HEK293 (cell line): ENCODE measurements around the gene SOX11.

Experiments used
- CTCF ChIA-PET: fragments of 350-600 bp; formaldehyde crosslinking; extraction: SDS; loops from one replicate; lab custom pipeline; 2021; ENCODE audit warnings: antibody characterized with exemption; lab: Yijun Ruan, JAX
- POLR2A ChIA-PET: fragments of 300-600 bp; formaldehyde crosslinking; extraction: SDS; loops from one replicate; lab custom pipeline; 2020; ENCODE audit warnings: antibody characterized with exemption, inconsistent platforms; lab: Yijun Ruan, JAX
- H3K27ac ChIP-seq: fragments of 200-500 bp; sonication (Bioruptor generic); 2 replicates; pipeline ENCODE4 v1.5.1; 2014; ENCODE audit warnings: low read depth, low read length, control low read depth, inconsistent platforms; ENCODE audit errors: extremely low read depth
- H3K36me3 ChIP-seq, 2 experiments: fragments of 200-500 bp in 1 of 2; sonication (Bioruptor generic) in 1 of 2; 1 replicate in 1 of 2; 2 replicates in 1 of 2; pipeline ENCODE4 v1.5.1; 2014 to 2017; ENCODE audit warnings: inconsistent platforms in 2 of 2, low read length in 2 of 2; ENCODE audit not compliant: control insufficient read depth in 2 of 2, insufficient read depth in 1 of 2
- H3K4me1 ChIP-seq: fragments of 200-500 bp; sonication (Bioruptor generic); 2 replicates; pipeline ENCODE4 v1.5.1; 2014; ENCODE audit warnings: mild to moderate bottlenecking, low read length, inconsistent platforms; ENCODE audit not compliant: control insufficient read depth, insufficient read depth
- H3K4me3 ChIP-seq: 2 replicates; pipeline ENCODE4 v1.5.1; 2011; ENCODE audit warnings: low read depth, mild to moderate bottlenecking, control low read depth, low read length, moderate library complexity
- H3K9me3 ChIP-seq: fragments of 200-500 bp; sonication (Bioruptor generic); 2 replicates; pipeline ENCODE4 v1.5.1; 2014; ENCODE audit warnings: low read depth, low read length, inconsistent platforms; ENCODE audit not compliant: control insufficient read depth, insufficient read depth
- REPIN1 ChIP-seq: fragments of 450-650 bp; formaldehyde crosslinking; IDR thresholded peaks from 2 replicates; pipeline ENCODE4 v1.5.1; 2017; ENCODE audit warnings: missing biosample characterization, missing genetic modification characterization, low read depth
- YY1 ChIP-seq: fragments of 450-650 bp; formaldehyde crosslinking; IDR thresholded peaks from 2 replicates; pipeline ENCODE4 v1.5.1; 2018; ENCODE audit warnings: missing biosample characterization, missing genetic modification characterization
- ZBTB21 ChIP-seq: fragments of 450-650 bp; formaldehyde crosslinking; IDR thresholded peaks from 2 replicates; pipeline ENCODE4 v1.5.1; 2017; ENCODE audit warnings: missing biosample characterization, missing genetic modification characterization
- ZNF23 ChIP-seq: fragments of 450-650 bp; formaldehyde crosslinking; IDR thresholded peaks from 2 replicates; pipeline ENCODE4 v1.5.1; 2016; ENCODE audit warnings: missing biosample characterization, missing genetic modification characterization, borderline replicate concordance
- ZNF391 ChIP-seq: fragments of 450-650 bp; formaldehyde crosslinking; IDR thresholded peaks from 2 replicates; pipeline ENCODE4 v1.5.1; 2016; ENCODE audit warnings: low read depth, missing biosample characterization, missing genetic modification characterization, borderline replicate concordance
- ZNF48 ChIP-seq: fragments of 450-650 bp; formaldehyde crosslinking; IDR thresholded peaks from 2 replicates; pipeline ENCODE4 v1.5.1; 2016; ENCODE audit warnings: missing biosample characterization, missing genetic modification characterization
- ZNF544 ChIP-seq: fragments of 450-650 bp; formaldehyde crosslinking; IDR thresholded peaks from 2 replicates; pipeline ENCODE4 v1.5.0; 2017; ENCODE audit warnings: missing biosample characterization, missing genetic modification characterization
- ZNF600 ChIP-seq: fragments of 450-650 bp; formaldehyde crosslinking; IDR thresholded peaks from 2 replicates; pipeline ENCODE4 v1.5.1; 2016; ENCODE audit warnings: missing biosample characterization, missing genetic modification characterization
- ZNF623 ChIP-seq: fragments of 450-650 bp; formaldehyde crosslinking; IDR thresholded peaks from 2 replicates; pipeline ENCODE4 v1.5.1; 2016; ENCODE audit warnings: missing biosample characterization, missing genetic modification characterization
- ZNF670 ChIP-seq: fragments of 450-650 bp; formaldehyde crosslinking; IDR thresholded peaks from 2 replicates; pipeline ENCODE4 v1.5.1; 2016; ENCODE audit warnings: missing biosample characterization, missing genetic modification characterization, low read depth
- ZNF791 ChIP-seq: fragments of 450-650 bp; formaldehyde crosslinking; IDR thresholded peaks from 2 replicates; pipeline ENCODE4 v1.5.1; 2016; ENCODE audit warnings: missing biosample characterization, missing genetic modification characterization
- TF ChIP-seq, protein P1 (sequence below): fragments of 450-650 bp; formaldehyde crosslinking; IDR thresholded peaks from 2 replicates; pipeline ENCODE4 v1.5.1; 2016; ENCODE audit warnings: missing biosample characterization, missing genetic modification characterization
- TF ChIP-seq, protein P2 (sequence below): fragments of 450-650 bp; formaldehyde crosslinking; IDR thresholded peaks from 2 replicates; pipeline ENCODE4 v1.5.1; 2016; ENCODE audit warnings: missing biosample characterization, missing genetic modification characterization
- TF ChIP-seq, protein P3 (sequence below): fragments of 450-650 bp; formaldehyde crosslinking; IDR thresholded peaks from 2 replicates; pipeline ENCODE4 v1.5.1; 2016; ENCODE audit warnings: missing biosample characterization, missing genetic modification characterization
- TF ChIP-seq, protein P4 (sequence below): fragments of 450-650 bp; formaldehyde crosslinking; IDR thresholded peaks from 2 replicates; pipeline ENCODE4 v1.5.1; 2016; ENCODE audit warnings: missing biosample characterization, missing genetic modification characterization
- TF ChIP-seq, protein P5 (sequence below): fragments of 450-650 bp; formaldehyde crosslinking; IDR thresholded peaks from 2 replicates; pipeline ENCODE4 v1.5.1; 2016; ENCODE audit warnings: missing biosample characterization, missing genetic modification characterization
- TF ChIP-seq, protein P6 (sequence below): IDR thresholded peaks from 2 replicates; pipeline ENCODE4 v1.6.1; 2011; ENCODE audit warnings: mild to moderate bottlenecking, low read depth, low read length, borderline replicate concordance

Gene SOX11

DNA sequence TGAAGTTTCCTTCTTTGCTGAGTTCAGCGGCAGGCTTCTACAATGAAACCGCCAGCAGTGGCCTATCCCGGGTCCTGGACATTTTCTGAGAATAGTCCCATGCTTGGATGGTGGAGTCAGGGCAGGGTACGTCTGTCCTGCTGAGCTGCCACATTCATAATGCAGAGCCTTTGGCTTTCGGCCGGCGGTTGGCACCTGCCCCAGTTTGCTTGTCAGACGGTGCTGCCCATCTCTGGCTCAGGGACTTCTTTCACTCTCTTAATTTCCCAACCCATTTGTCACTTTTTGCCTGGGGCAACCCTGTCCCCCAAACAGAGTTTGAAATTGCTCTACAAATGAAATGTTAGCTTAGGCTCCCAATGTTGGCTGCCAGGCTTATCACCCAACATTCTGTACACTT lies 57.2 kb downstream of the SOX11 start:
- Histone ChIP-seq H3K9me3 (no peaks in the 10 kb centered on the region), H3K36me3 (no peaks in the 10 kb centered on the region), H3K4me1 (no peaks in the 10 kb centered on the region), H3K4me3 (no peak overlapping the region), H3K27ac (no peak overlapping the region)
- ChIA-PET POLR2A (no interaction called here), CTCF (no interaction called here)
- no peak for TF ChIP-seq ZNF600 (tag by site-specific recombination)
- no peak for TF ChIP-seq ZBTB21
- no peak for TF ChIP-seq ZNF791
- no peak for TF ChIP-seq ZNF391 (tag by site-specific recombination)
- TF ChIP-seq REPIN1 (tag by site-specific recombination), result no peak
- TF ChIP-seq, protein P1, sequence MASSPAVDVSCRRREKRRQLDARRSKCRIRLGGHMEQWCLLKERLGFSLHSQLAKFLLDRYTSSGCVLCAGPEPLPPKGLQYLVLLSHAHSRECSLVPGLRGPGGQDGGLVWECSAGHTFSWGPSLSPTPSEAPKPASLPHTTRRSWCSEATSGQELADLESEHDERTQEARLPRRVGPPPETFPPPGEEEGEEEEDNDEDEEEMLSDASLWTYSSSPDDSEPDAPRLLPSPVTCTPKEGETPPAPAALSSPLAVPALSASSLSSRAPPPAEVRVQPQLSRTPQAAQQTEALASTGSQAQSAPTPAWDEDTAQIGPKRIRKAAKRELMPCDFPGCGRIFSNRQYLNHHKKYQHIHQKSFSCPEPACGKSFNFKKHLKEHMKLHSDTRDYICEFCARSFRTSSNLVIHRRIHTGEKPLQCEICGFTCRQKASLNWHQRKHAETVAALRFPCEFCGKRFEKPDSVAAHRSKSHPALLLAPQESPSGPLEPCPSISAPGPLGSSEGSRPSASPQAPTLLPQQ (tag by site-specific recombination), result no peak
- TF ChIP-seq, protein P2, sequence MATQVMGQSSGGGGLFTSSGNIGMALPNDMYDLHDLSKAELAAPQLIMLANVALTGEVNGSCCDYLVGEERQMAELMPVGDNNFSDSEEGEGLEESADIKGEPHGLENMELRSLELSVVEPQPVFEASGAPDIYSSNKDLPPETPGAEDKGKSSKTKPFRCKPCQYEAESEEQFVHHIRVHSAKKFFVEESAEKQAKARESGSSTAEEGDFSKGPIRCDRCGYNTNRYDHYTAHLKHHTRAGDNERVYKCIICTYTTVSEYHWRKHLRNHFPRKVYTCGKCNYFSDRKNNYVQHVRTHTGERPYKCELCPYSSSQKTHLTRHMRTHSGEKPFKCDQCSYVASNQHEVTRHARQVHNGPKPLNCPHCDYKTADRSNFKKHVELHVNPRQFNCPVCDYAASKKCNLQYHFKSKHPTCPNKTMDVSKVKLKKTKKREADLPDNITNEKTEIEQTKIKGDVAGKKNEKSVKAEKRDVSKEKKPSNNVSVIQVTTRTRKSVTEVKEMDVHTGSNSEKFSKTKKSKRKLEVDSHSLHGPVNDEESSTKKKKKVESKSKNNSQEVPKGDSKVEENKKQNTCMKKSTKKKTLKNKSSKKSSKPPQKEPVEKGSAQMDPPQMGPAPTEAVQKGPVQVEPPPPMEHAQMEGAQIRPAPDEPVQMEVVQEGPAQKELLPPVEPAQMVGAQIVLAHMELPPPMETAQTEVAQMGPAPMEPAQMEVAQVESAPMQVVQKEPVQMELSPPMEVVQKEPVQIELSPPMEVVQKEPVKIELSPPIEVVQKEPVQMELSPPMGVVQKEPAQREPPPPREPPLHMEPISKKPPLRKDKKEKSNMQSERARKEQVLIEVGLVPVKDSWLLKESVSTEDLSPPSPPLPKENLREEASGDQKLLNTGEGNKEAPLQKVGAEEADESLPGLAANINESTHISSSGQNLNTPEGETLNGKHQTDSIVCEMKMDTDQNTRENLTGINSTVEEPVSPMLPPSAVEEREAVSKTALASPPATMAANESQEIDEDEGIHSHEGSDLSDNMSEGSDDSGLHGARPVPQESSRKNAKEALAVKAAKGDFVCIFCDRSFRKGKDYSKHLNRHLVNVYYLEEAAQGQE, result no peak
- TF ChIP-seq ZNF623 (tag by site-specific recombination), result no peak
- TF ChIP-seq ZNF23 (tag by site-specific recombination), result no peak
- TF ChIP-seq, protein P3, sequence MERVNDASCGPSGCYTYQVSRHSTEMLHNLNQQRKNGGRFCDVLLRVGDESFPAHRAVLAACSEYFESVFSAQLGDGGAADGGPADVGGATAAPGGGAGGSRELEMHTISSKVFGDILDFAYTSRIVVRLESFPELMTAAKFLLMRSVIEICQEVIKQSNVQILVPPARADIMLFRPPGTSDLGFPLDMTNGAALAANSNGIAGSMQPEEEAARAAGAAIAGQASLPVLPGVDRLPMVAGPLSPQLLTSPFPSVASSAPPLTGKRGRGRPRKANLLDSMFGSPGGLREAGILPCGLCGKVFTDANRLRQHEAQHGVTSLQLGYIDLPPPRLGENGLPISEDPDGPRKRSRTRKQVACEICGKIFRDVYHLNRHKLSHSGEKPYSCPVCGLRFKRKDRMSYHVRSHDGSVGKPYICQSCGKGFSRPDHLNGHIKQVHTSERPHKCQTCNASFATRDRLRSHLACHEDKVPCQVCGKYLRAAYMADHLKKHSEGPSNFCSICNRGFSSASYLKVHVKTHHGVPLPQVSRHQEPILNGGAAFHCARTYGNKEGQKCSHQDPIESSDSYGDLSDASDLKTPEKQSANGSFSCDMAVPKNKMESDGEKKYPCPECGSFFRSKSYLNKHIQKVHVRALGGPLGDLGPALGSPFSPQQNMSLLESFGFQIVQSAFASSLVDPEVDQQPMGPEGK (tag by site-specific recombination), result no peak
- no peak for TF ChIP-seq ZNF544 (tag by site-specific recombination)
- TF ChIP-seq YY1 (tag by site-specific recombination), result no peak
- TF ChIP-seq, protein P4, sequence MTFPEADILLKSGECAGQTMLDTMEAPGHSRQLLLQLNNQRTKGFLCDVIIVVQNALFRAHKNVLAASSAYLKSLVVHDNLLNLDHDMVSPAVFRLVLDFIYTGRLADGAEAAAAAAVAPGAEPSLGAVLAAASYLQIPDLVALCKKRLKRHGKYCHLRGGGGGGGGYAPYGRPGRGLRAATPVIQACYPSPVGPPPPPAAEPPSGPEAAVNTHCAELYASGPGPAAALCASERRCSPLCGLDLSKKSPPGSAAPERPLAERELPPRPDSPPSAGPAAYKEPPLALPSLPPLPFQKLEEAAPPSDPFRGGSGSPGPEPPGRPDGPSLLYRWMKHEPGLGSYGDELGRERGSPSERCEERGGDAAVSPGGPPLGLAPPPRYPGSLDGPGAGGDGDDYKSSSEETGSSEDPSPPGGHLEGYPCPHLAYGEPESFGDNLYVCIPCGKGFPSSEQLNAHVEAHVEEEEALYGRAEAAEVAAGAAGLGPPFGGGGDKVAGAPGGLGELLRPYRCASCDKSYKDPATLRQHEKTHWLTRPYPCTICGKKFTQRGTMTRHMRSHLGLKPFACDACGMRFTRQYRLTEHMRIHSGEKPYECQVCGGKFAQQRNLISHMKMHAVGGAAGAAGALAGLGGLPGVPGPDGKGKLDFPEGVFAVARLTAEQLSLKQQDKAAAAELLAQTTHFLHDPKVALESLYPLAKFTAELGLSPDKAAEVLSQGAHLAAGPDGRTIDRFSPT (tag by site-specific recombination), result no peak
- TF ChIP-seq, protein P5, sequence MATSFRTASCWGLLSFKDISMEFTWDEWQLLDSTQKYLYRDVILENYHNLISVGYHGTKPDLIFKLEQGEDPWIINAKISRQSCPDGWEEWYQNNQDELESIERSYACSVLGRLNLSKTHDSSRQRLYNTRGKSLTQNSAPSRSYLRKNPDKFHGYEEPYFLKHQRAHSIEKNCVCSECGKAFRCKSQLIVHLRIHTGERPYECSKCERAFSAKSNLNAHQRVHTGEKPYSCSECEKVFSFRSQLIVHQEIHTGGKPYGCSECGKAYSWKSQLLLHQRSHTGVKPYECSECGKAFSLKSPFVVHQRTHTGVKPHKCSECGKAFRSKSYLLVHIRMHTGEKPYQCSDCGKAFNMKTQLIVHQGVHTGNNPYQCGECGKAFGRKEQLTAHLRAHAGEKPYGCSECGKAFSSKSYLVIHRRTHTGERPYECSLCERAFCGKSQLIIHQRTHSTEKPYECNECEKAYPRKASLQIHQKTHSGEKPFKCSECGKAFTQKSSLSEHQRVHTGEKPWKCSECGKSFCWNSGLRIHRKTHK (tag by site-specific recombination), result no peak
- no peak for TF ChIP-seq ZNF48 (tag by site-specific recombination)
- TF ChIP-seq, protein P6, sequence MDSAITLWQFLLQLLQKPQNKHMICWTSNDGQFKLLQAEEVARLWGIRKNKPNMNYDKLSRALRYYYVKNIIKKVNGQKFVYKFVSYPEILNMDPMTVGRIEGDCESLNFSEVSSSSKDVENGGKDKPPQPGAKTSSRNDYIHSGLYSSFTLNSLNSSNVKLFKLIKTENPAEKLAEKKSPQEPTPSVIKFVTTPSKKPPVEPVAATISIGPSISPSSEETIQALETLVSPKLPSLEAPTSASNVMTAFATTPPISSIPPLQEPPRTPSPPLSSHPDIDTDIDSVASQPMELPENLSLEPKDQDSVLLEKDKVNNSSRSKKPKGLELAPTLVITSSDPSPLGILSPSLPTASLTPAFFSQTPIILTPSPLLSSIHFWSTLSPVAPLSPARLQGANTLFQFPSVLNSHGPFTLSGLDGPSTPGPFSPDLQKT, result no peak
- TF ChIP-seq ZNF670 (tag by site-specific recombination), result no peak
